HepG2 (cell line): Measurements from ENCODE around the gene RAB5B. TPM values are rescaled to one million over a fixed set of nuclear protein-coding genes. Genes with fewer than 3 reads are reported as not detected.

Experiments used
- ARID3A ChIP-seq: IDR thresholded peaks from 2 replicates; pipeline ENCODE4 v1.6.1; 2012; ENCODE audit warnings: low read depth, low read length, improper control_type of control experiment
- CERS6 ChIP-seq: sonication (generic); formaldehyde crosslinking; IDR thresholded peaks from 2 replicates; pipeline ENCODE4 v1.5.0; 2020; ENCODE audit warnings: missing genetic modification reagents
- FOXA3 ChIP-seq: IDR thresholded peaks from 2 replicates; pipeline ENCODE4 v1.6.1; 2016; ENCODE audit warnings: missing genetic modification reagents, missing compliant biosample characterization
- NCOA1 ChIP-seq: sonication (generic); formaldehyde crosslinking; IDR thresholded peaks from 2 replicates; pipeline ENCODE4 v1.9.0; 2021; ENCODE audit warnings: missing genetic modification reagents
- NFKB2 ChIP-seq: sonication (generic); formaldehyde crosslinking; IDR thresholded peaks from 2 replicates; pipeline ENCODE4 v1.4.0; 2020; ENCODE audit warnings: missing genetic modification reagents, borderline replicate concordance
- PBX2 ChIP-seq: IDR thresholded peaks from 2 replicates; pipeline ENCODE4 v1.6.1; 2016; ENCODE audit warnings: control low read depth
- PCBP1 ChIP-seq: fragments of 200-400 bp; formaldehyde crosslinking; IDR thresholded peaks from 2 replicates; pipeline ENCODE4 v1.6.1; 2017; ENCODE audit warnings: mild to moderate bottlenecking, low read depth, low read length, borderline replicate concordance
- PHF20 ChIP-seq: sonication (generic); formaldehyde crosslinking; IDR thresholded peaks from 2 replicates; pipeline ENCODE4 v1.5.0; 2020; ENCODE audit warnings: mild to moderate bottlenecking, missing genetic modification reagents
- PLRG1 ChIP-seq: fragments of 450-650 bp; conservative IDR thresholded peaks from 2 replicates; pipeline ENCODE4 v1.6.1; 2016
- TBL1XR1 ChIP-seq: fragments of 150-350 bp; IDR thresholded peaks from 2 replicates; pipeline ENCODE4 v1.6.1; 2014; ENCODE audit warnings: borderline replicate concordance, low read length; ENCODE audit not compliant: partially characterized antibody
- XBP1 ChIP-seq: sonication (generic); formaldehyde crosslinking; IDR thresholded peaks from 2 replicates; pipeline ENCODE4 v1.5.0; 2020; ENCODE audit warnings: missing genetic modification reagents
- polyA plus RNA-seq, 8 experiments: library from polyadenylated mRNA; depleted of rRNA in 3 of 8; stranded (reverse) in 7 of 8; unstranded in 1 of 8; fragments of >200 nt; fragmentation: Illumina TruSeq in 4 of 8; extraction: Trizol in 4 of 8; gene quantifications; 2 replicates each; pipeline versions ENCODE4 v1.2.1 to v1.2.3, GENCODE V29; 2011 to 2016; ENCODE audit warnings: low read depth in 4 of 8, missing spikeins in 1 of 8, mixed read lengths in 1 of 8; ENCODE audit not compliant: insufficient read depth in 1 of 8
- total RNA-seq, 5 experiments: library from RNA; depleted of rRNA; stranded (reverse); fragments of >200 nt; fragmentation: Illumina TruSeq; extraction: Trizol; gene quantifications; 2 replicates each; pipeline ENCODE4 v1.2.3, GENCODE V29; 2016; ENCODE audit warnings: low read depth in 1 of 5
- TF ChIP-seq, protein P1 (sequence below), 2 experiments: sonication (generic) in 1 of 2; formaldehyde crosslinking in 1 of 2; IDR thresholded peaks; 2 replicates each; pipeline versions ENCODE4 v1.6.1 to v1.9.0; 2014 to 2022; ENCODE audit warnings: antibody characterized with exemption in 1 of 2, borderline replicate concordance in 1 of 2, inconsistent platforms in 1 of 2, low read depth in 1 of 2, missing genetic modification reagents in 1 of 2
- TF ChIP-seq, protein P2 (sequence below): sonication (generic); formaldehyde crosslinking; IDR thresholded peaks from 2 replicates; pipeline ENCODE4 v1.8.1; 2023; ENCODE audit warnings: mild to moderate bottlenecking, moderate library complexity, missing genetic modification reagents
- TF ChIP-seq, protein P3 (sequence below): sonication (generic); formaldehyde crosslinking; IDR thresholded peaks from 2 replicates; pipeline ENCODE4 v1.8.0; 2022; ENCODE audit warnings: mild to moderate bottlenecking, missing genetic modification reagents

The RAB5B gene
- total and polyA plus RNA-seq, 2 of the 13 experiments (the other 11 are each of a cell fraction or from before 2014, with no cell fraction given), result 26.0 to 68.3 TPM

- TF ChIP-seq, protein P1, sequence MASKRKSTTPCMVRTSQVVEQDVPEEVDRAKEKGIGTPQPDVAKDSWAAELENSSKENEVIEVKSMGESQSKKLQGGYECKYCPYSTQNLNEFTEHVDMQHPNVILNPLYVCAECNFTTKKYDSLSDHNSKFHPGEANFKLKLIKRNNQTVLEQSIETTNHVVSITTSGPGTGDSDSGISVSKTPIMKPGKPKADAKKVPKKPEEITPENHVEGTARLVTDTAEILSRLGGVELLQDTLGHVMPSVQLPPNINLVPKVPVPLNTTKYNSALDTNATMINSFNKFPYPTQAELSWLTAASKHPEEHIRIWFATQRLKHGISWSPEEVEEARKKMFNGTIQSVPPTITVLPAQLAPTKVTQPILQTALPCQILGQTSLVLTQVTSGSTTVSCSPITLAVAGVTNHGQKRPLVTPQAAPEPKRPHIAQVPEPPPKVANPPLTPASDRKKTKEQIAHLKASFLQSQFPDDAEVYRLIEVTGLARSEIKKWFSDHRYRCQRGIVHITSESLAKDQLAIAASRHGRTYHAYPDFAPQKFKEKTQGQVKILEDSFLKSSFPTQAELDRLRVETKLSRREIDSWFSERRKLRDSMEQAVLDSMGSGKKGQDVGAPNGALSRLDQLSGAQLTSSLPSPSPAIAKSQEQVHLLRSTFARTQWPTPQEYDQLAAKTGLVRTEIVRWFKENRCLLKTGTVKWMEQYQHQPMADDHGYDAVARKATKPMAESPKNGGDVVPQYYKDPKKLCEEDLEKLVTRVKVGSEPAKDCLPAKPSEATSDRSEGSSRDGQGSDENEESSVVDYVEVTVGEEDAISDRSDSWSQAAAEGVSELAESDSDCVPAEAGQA (IDR thresholded peaks at IDR 0.05; ENCODE audit: low read depth), result peak; percentile 89
- TF ChIP-seq, protein P1 (CRISPR knock-in tag; IDR thresholded peaks at IDR 0.05; ENCODE audit: borderline replicate concordance), result peak; percentile 68; the same call in 1 of the 2 replicates
- TF ChIP-seq NCOA1 (CRISPR knock-in tag) (0 out of 2 replicates have a peak, but pooled peaks have one; percentile 34), PCBP1 (peak; percentile 95; the same call in 1 of the 2 replicates), TBL1XR1 (peak; percentile 66), CERS6 (CRISPR knock-in tag) (no peak), PLRG1 (no peak), XBP1 (CRISPR knock-in tag) (0 out of 2 replicates have a peak, but pooled peaks have one; percentile 22), FOXA3 (peak; percentile 11; the same call in 1 of the 2 replicates), PHF20 (peak; percentile 93), PBX2 (CRISPR knock-in tag) (peak; percentile 44), ARID3A (no peak), NFKB2 (CRISPR knock-in tag) (peak; percentile 60; the same call in 1 of the 2 replicates)
- TF ChIP-seq, protein P2, sequence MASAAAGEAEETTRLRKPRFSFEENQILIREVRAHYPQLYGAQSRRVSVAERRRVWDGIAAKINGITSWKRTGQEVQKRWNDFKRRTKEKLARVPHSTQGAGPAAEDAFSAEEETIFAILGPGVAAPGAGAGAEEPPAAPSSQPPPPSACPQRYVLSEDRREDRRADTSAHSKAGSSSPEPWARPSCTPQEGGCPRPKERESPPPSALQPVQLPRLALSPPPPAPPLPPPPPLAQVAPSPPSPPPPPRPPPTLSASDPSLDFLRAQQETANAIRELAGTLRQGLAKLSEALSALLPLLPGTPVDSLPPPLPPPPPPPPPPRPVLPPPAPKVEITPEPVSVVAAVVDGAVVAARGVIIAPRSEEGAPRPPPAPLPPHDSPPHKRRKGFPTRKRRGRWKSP (CRISPR knock-in tag), result no peak; the same call in 1 of the 2 replicates
- TF ChIP-seq, protein P3, sequence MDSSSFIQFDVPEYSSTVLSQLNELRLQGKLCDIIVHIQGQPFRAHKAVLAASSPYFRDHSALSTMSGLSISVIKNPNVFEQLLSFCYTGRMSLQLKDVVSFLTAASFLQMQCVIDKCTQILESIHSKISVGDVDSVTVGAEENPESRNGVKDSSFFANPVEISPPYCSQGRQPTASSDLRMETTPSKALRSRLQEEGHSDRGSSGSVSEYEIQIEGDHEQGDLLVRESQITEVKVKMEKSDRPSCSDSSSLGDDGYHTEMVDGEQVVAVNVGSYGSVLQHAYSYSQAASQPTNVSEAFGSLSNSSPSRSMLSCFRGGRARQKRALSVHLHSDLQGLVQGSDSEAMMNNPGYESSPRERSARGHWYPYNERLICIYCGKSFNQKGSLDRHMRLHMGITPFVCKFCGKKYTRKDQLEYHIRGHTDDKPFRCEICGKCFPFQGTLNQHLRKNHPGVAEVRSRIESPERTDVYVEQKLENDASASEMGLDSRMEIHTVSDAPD (CRISPR knock-in tag), result no peak
These were observed 67.9 kb downstream of the RAB5B start, which contains the start of gene RPS26 (continued) for GRCh38 chr12:56041552-56042429.
